Measurements from ENCODE around the gene NR5A1.

Gene NR5A1

GRCh38 chr9:124440786-124441185 lies 66.4 kb downstream of the NR5A1 start:
- no peak for DNase-seq (ENCODE audit: low read depth in 2 of 2)

- DNase-seq (ENCODE audit: low read depth in 2 of 2), result no peak
Observed at GRCh38 chr9:124439686-124440243, 67.4 kb downstream of the NR5A1 start.

GRCh38 chr9:124439086-124439485 lies 68.1 kb downstream of the NR5A1 start:
- DNase-seq (ENCODE audit: low read depth in 2 of 2), result no peak

GRCh38 chr9:124438091-124438490 lies 69.1 kb downstream of the NR5A1 start:
- no peak for DNase-seq (ENCODE audit: low read depth in 2 of 2)

- DNase-seq (ENCODE audit: low read depth in 2 of 2), result no peak
Observed at GRCh38 chr9:124437086-124437485, 70.1 kb downstream of the NR5A1 start.

GRCh38 chr9:124436320-124436719 lies 70.9 kb downstream of the NR5A1 start:
- DNase-seq (ENCODE audit: low read depth in 2 of 2), result no peak
